Sigmoid colon (tissue), 7 donors: ENCODE data around the gene SLC16A7. TPM values are rescaled to one million over a fixed set of nuclear protein-coding genes. Genes with fewer than 3 reads are reported as not detected.

ENCODE experiments used
- DNase-seq: peaks from one replicate; pipeline ENCODE4 v3.0.0-alpha.2; 2019
- H3K27ac ChIP-seq, 4 donors: fragments of 200-600 bp; sonication (generic); one replicate each; pipeline ENCODE4 v1.5.1; 2016 to 2019; ENCODE audit warnings: mild to moderate bottlenecking in 1 of 4
- H3K27me3 ChIP-seq, 3 donors: fragments of 200-600 bp; sonication (generic); one replicate each; pipeline ENCODE4 v1.5.1; 2019; ENCODE audit warnings: mild to moderate bottlenecking in 1 of 3
- H3K36me3 ChIP-seq, 4 donors: fragments of 200-600 bp; sonication (generic); one replicate each; pipeline ENCODE4 v1.5.1; 2016 to 2019
- H3K4me1 ChIP-seq, 4 donors: fragments of 200-600 bp; sonication (generic); one replicate each; pipeline ENCODE4 v1.5.1; 2017 to 2019
- H3K4me3 ChIP-seq, 4 donors: fragments of 200-600 bp; sonication (generic); one replicate each; pipeline ENCODE4 v1.5.1; 2017 to 2019; ENCODE audit warnings: mild to moderate bottlenecking in 2 of 4, moderate library complexity in 1 of 4
- H3K9me3 ChIP-seq, 4 donors: fragments of 200-600 bp in 3 of 4; sonication (generic) in 3 of 4; one replicate each; pipeline versions ENCODE4 v1.5.1 to v1.6.1; 2013 to 2019
- EP300 ChIP-seq, 4 donors: sonication (generic); formaldehyde crosslinking; IDR thresholded peaks; one replicate each; pipeline ENCODE4 v1.6.1; 2017; ENCODE audit warnings: antibody characterized with exemption in 4 of 4
- POLR2A ChIP-seq, 2 donors: fragments of 450-650 bp; IDR thresholded peaks; one replicate each; pipeline ENCODE4 v1.6.1; 2016; ENCODE audit warnings: antibody characterized with exemption in 2 of 2, mild to moderate bottlenecking in 2 of 2, moderate library complexity in 2 of 2
- POLR2AphosphoS5 ChIP-seq, 4 donors: sonication (generic); formaldehyde crosslinking; IDR thresholded peaks; one replicate each; pipeline ENCODE4 v1.6.1; 2017; ENCODE audit warnings: antibody characterized with exemption in 4 of 4
- WGBS, 2 donors: extraction: QIAGEN DNeasy Blood & Tissue Kit; methylation state at CpG; one replicate each; pipeline ENCODE4 v1.1.7; 2013; 5-methylcytosine and 5-hydroxymethylcytosine counted together
- intact Hi-C: fragments of 100-400 bp; cut with DNase I; formaldehyde crosslinking; loops from one replicate; pipeline ENCODE4 v1.15.1; 2023
- polyA plus RNA-seq, 3 donors: library from polyadenylated mRNA; stranded (reverse); fragments of 200-250 nt; gene quantifications; one replicate each; pipeline ENCODE4 v1.2.3, GENCODE V29; 2013
- total RNA-seq, 4 donors: library from RNA; depleted of rRNA; stranded (reverse); fragments of >200 nt; gene quantifications; one replicate each; pipeline ENCODE4 v1.1.0, GENCODE V29; 2016
- TF ChIP-seq, protein P1 (sequence below), 4 experiments: fragments of 450-650 bp in 3 of 4; fragments of 200-600 bp in 1 of 4; IDR thresholded peaks; one replicate each; pipeline ENCODE4 v1.5.1; 2016 to 2019; ENCODE audit warnings: antibody characterized with exemption in 4 of 4, mild to moderate bottlenecking in 3 of 4, moderate library complexity in 2 of 4
- donor health status: healthy with polysubstance abuse.
- donor health status: Bipolar disorder and iron deficiency.
- donor health status: healthy.

SLC16A7 gene
- total and polyA plus RNA-seq, 7 donors: 0.46 to 38.8 (median 27.1) TPM

DNA sequence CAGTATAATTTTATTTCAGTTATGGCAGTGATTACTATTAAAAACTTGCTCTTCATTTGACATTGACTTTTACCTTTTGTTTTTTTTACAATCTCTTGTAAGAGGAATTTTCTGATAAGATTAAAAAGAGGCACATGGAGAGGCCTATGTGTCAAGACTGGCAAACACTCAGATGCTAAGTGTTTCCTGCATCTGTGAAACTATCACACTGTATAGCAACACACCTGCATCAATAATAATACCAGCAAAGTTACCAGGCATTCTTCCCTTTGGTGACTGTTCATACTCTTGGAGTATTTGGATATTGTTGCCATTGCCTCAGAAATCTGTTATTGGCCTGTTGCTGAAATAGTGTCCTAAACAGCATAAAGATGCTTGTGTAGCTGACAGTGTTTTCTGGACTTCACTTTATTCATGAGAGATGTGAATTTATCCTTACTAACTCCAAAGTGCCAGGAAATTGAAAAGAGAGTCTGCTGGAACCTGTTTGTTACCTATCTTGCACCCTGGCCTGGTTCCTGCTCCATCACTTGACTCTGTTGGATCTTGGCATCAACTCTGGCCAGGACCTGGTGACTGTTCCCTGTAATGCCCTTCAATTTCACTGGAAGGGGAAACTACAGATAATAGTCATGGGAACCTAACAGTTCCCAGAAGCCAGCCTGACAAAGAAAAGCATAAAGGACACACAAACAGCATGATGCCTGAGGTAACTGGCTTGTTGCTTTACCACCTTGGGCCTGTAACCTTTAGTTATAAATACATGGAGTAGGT, 19.8 kb downstream of the SLC16A7 start:
- Histone ChIP-seq H3K4me3 (no peak overlapping the region), H3K27me3 (no peaks in the 10 kb centered on the region), H3K27ac (no peak overlapping the region), H3K4me1 (peaks cover 0 to 9% (median 4%) of the 10 kb centered on the region in 4 donors), H3K36me3 (no peaks in the 10 kb centered on the region), H3K9me3 (peaks cover 0 to 11% (median 2%) of the 10 kb centered on the region in 4 donors)
- no peak for DNase-seq
- TF ChIP-seq, protein P1, sequence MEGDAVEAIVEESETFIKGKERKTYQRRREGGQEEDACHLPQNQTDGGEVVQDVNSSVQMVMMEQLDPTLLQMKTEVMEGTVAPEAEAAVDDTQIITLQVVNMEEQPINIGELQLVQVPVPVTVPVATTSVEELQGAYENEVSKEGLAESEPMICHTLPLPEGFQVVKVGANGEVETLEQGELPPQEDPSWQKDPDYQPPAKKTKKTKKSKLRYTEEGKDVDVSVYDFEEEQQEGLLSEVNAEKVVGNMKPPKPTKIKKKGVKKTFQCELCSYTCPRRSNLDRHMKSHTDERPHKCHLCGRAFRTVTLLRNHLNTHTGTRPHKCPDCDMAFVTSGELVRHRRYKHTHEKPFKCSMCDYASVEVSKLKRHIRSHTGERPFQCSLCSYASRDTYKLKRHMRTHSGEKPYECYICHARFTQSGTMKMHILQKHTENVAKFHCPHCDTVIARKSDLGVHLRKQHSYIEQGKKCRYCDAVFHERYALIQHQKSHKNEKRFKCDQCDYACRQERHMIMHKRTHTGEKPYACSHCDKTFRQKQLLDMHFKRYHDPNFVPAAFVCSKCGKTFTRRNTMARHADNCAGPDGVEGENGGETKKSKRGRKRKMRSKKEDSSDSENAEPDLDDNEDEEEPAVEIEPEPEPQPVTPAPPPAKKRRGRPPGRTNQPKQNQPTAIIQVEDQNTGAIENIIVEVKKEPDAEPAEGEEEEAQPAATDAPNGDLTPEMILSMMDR (IDR thresholded peaks at IDR 0.05): no peak
- TF ChIP-seq POLR2A (IDR thresholded peaks at IDR 0.05): no peak
- no peak for TF ChIP-seq POLR2AphosphoS5 (IDR thresholded peaks at IDR 0.05)
- TF ChIP-seq EP300 (IDR thresholded peaks at IDR 0.05): no peak
- intact Hi-C loops: no loop called here

DNA sequence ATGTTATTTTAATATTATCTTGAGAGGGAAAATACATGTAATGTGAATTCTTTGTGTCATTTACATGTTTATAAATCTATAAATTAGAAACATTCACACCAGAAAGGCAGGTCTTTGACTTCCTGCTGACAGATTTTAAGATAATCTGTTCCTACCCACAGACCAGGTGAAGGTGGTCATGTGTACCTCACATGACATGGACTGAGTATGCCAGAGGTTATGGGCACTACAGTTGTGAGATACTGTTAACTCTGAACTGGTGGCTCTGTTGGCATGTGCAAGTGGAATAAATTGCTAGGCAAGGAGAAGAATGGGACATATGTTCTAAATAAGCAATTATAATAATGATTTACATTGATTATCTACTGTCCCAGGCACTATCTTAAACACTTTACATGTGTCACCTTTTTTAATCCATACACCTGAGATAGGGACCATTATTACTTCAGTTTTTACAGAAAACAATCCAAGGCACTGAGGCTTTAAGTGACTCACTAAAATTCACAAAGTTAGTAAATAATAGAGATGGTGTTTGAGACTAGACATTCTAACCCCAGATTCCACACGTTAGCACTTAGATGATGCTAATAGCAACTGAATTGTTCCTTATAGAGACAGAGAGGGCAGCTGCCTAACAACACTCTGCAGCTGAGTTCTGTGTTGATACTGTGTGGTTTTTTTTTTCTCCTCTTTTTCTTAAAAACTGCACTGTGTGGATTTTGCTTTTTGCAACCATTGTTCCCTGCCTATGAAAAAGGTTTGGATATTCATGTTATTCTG, 23.8 kb downstream of the SLC16A7 start:
- TF ChIP-seq, protein P1 (IDR thresholded peaks at IDR 0.05): no peak
- TF ChIP-seq POLR2A (IDR thresholded peaks at IDR 0.05): no peak
- TF ChIP-seq POLR2AphosphoS5 (IDR thresholded peaks at IDR 0.05): no peak
- no peak for TF ChIP-seq EP300 (IDR thresholded peaks at IDR 0.05)
- intact Hi-C loops: no loop called here
- Histone ChIP-seq H3K9me3 (no peaks in the 10 kb centered on the region), H3K4me3 (no peak overlapping the region), H3K27me3 (no peaks in the 10 kb centered on the region), H3K27ac (no peak overlapping the region), H3K4me1 (peaks cover 0 to 13% (median 4%) of the 10 kb centered on the region in 4 donors), H3K36me3 (no peaks in the 10 kb centered on the region)
- 45 to 51% methylated on average over 1 of the region's 1 CpG for WGBS, 2 donors
- DNase-seq: no peak

DNA sequence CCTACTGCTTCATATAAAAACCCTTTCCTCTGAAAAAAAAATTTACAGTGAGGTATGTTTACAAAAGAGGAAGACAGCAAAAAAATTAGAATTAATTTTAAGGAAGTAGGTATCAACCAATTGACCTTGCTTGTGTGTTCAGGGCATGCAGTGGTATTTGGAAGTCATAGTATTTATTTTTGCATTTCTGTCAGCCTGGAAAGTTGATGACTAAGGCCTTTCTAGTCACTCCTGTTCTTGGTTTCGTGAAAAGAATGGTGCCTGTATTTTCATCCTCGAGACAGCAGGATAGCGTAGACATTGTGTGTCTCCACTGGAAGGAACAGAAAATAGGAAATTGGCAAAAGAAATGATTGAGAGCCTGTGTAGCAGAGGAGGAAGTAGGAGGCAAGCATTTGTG, 24.5 kb downstream of the SLC16A7 start:
- Histone ChIP-seq H3K36me3 (no peaks in the 10 kb centered on the region), H3K4me3 (no peak overlapping the region), H3K9me3 (no peaks in the 10 kb centered on the region), H3K27me3 (no peaks in the 10 kb centered on the region), H3K27ac (no peak overlapping the region), H3K4me1 (peaks cover 0 to 13% (median 4%) of the 10 kb centered on the region in 4 donors)
- intact Hi-C loops: no loop called here
- no peak for DNase-seq
- 65 to 88% methylated on average over 3 of the region's 3 CpGs for WGBS, 2 donors
- TF ChIP-seq, protein P1 (IDR thresholded peaks at IDR 0.05): no peak
- TF ChIP-seq POLR2A (IDR thresholded peaks at IDR 0.05) (no peak), POLR2AphosphoS5 (IDR thresholded peaks at IDR 0.05) (no peak), EP300 (IDR thresholded peaks at IDR 0.05) (no peak)

DNA sequence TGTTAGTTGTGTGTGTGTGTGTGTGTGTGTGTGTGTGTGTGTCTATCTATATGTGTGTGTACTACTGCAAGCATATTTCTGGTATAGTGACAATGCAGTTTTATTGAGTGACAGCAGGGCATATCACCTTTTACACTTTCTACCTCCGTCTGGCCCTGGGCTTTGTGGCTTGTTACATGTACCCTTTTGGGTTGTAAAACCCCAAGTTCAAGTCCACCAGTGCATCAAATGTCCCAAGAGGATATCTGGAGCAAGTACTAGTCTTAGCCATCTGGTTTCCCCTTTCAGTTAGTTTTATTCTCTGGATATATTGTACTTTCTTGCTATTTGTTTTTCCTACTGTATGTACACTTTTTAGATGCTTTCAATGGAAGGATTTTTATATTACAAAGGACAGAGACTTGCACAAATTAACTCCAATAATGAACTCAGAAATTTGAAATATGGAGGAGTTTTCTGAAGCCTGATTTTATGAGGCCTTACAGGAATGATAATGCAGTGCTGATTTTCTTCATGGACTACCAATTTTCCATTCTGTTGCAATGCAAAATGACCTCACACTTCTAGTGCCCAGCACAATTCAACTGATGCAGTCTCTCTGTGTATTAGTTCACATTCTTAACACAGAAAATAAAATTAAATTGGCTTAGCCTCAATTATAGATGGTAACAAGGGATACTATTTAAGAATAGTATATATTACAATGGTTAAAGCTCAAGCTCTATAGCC, 29.1 kb downstream of the SLC16A7 start:
- intact Hi-C loops: no loop called here
- Histone ChIP-seq H3K36me3 (no peaks in the 10 kb centered on the region), H3K4me3 (no peak overlapping the region), H3K27me3 (no peaks in the 10 kb centered on the region), H3K27ac (no peak overlapping the region), H3K9me3 (no peaks in the 10 kb centered on the region), H3K4me1 (peaks cover 0 to 10% (median 2%) of the 10 kb centered on the region in 4 donors)
- WGBS, 2 donors: 62 to 85% methylated on average over 1 of the region's 1 CpG
- no peak for TF ChIP-seq EP300 (IDR thresholded peaks at IDR 0.05)
- TF ChIP-seq POLR2A (IDR thresholded peaks at IDR 0.05): no peak
- TF ChIP-seq, protein P1 (IDR thresholded peaks at IDR 0.05): no peak
- no peak for TF ChIP-seq POLR2AphosphoS5 (IDR thresholded peaks at IDR 0.05)
- DNase-seq: no peak
